Heart right ventricle (tissue), 16 donors: Measurements from ENCODE around the gene AFF2. TPM values are rescaled to one million over a fixed set of nuclear protein-coding genes. Genes with fewer than 3 reads are reported as not detected.

Source experiments
- ATAC-seq, 8 donors: fragments of 200-7000 bp; cut with Tn5 transposase; one replicate each; pipeline ENCODE4 v1.9.1; 2020; ENCODE audit warnings: mild to moderate bottlenecking in 8 of 8, moderate library complexity in 8 of 8, moderate number of reproducible peaks in 1 of 8
- DNase-seq, 2 donors: peaks; one replicate each; pipeline ENCODE4 v3.0.0-alpha.2; 2020
- H3K27ac ChIP-seq, 10 donors: fragments of 200-600 bp; sonication (generic) in 2 of 10; one replicate each; pipeline versions ENCODE4 v1.5.0 to v1.8.0; 2020 to 2022; ENCODE audit warnings: mild to moderate bottlenecking in 3 of 10
- H3K27me3 ChIP-seq, 7 donors: fragments of 200-600 bp; one replicate each; pipeline ENCODE4 v1.8.0; 2021 to 2022; ENCODE audit warnings: mild to moderate bottlenecking in 2 of 7
- H3K36me3 ChIP-seq, 9 donors: fragments of 200-600 bp; sonication (generic) in 1 of 9; one replicate each; pipeline versions ENCODE4 v1.5.0 to v1.8.0; 2020 to 2022; ENCODE audit warnings: mild to moderate bottlenecking in 2 of 9
- H3K4me1 ChIP-seq, 9 donors: fragments of 200-600 bp; sonication (generic) in 1 of 9; one replicate each; pipeline versions ENCODE4 v1.5.0 to v1.8.0; 2020 to 2022; ENCODE audit warnings: mild to moderate bottlenecking in 4 of 9
- H3K4me3 ChIP-seq, 10 donors: fragments of 200-600 bp; sonication (generic) in 2 of 10; one replicate each; pipeline versions ENCODE4 v1.5.0 to v1.8.0; 2020 to 2022; ENCODE audit warnings: mild to moderate bottlenecking in 7 of 10, moderate library complexity in 2 of 10
- H3K9me3 ChIP-seq, 11 donors: fragments of 200-600 bp in 10 of 11; sonication (generic) in 2 of 11; one replicate each; pipeline versions ENCODE4 v1.5.0 to v1.8.0; 2013 to 2022; ENCODE audit warnings: mild to moderate bottlenecking in 2 of 11, control low read depth in 1 of 11, moderate library complexity in 1 of 11
- WGBS, 2 donors: extraction: QIAGEN DNeasy Blood & Tissue Kit; methylation state at CpG; one replicate each; pipeline ENCODE4 v1.1.7; 2013; ENCODE audit warnings: inconsistent platforms in 1 of 2; 5-methylcytosine and 5-hydroxymethylcytosine counted together
- intact Hi-C, 10 donors: fragments of 100-400 bp; cut with DNase I; formaldehyde crosslinking; loops; one replicate each; pipeline versions ENCODE4 v1.11.1 to v1.14.2; 2022
- polyA plus RNA-seq, 2 donors: library from polyadenylated mRNA; stranded (reverse); fragments of 200-250 nt; gene quantifications; one replicate each; pipeline ENCODE4 v1.2.3, GENCODE V29; 2013
- total RNA-seq, 10 donors: library from RNA; stranded (reverse); fragmentation: NEBNext Ultra II Directional in 3 of 10; extraction: Animal tissue kit (Norgen Biotek cat#: 25700) in 3 of 10; gene quantifications; one replicate each; pipeline versions ENCODE4 v1.2.1 to v1.2.4, GENCODE V29; 2021 to 2023
- TF ChIP-seq, protein P1 (sequence below), 9 donors: fragments of 200-600 bp; sonication (generic) in 2 of 9; IDR thresholded peaks; one replicate each; pipeline versions ENCODE4 v1.5.0 to v1.8.0; 2021 to 2022; ENCODE audit warnings: antibody characterized with exemption in 9 of 9, mild to moderate bottlenecking in 5 of 9, moderate library complexity in 1 of 9
- donor health status: Arrhythmogenic right ventricular cardiomyopathy.
- donor health status: ischemic (EF 13 %, LVEDD 7.1; RV severe dilation, severe dysfunction).
- donor health status: healthy with polysubstance abuse.
- donor health status: DM: no; HTN: yes; CAD: no.
- donor health status: DM: no; HTN: no; CAD: no.
- donor health status: ischemic (EF 25% LVEDD 6.9; RV normal size, moderate dysfunction).
- donor health status: ischemic (EF 25% LVEDD 5.7; RV mildly dilated, moderate dysfunction).
- donor health status: healthy.
- donor health status: DM: yes; HTN: yes; CAD: no.
- donor health status: Ischemic cardiomyopathy.
- donor health status: ischemic (EF 35%, LVEDD 5.7; RV mildly dilated, moderate dysfunction).
- donor health status: nonischemic (EF 11% LVEDD 7.7; RV severe dilation, severe dysfunction).
- donor health status: DM: yes; HTN: yes; CAD: no.
- donor health status: PGD.
- donor health status: ischemic (EF 29% LVEDD 5.4; RV normal size, mild dysfunction).
- donor health status: nonischemic (EF 23%, LVEDD 6.1; RV moderate dilation, normal function).

Gene AFF2
- total and polyA plus RNA-seq, 12 donors, result 0.01 to 0.59 (median 0.20) TPM; not detected in 2

DNA sequence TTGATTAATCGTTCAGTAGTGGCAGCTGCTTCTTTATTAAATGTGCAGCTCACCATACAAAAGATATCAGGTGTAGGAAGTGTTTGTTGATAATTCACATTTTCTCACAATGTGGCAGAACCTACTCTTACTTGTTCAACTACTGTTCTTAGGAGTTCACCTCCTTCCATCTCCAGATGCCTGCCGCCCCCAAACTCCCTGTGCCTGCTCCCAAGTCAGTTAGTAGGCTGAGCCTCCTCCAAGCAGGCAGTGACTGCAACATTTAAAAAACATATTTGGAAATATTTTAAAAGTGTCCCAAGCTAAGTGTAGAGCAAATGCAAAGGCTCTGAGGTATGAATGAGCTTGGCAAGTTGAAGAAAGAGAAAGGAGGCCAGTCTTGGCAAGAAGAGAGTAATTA is 100.2 kb downstream of the AFF2 start:
- DNase-seq, result no peak

DNA sequence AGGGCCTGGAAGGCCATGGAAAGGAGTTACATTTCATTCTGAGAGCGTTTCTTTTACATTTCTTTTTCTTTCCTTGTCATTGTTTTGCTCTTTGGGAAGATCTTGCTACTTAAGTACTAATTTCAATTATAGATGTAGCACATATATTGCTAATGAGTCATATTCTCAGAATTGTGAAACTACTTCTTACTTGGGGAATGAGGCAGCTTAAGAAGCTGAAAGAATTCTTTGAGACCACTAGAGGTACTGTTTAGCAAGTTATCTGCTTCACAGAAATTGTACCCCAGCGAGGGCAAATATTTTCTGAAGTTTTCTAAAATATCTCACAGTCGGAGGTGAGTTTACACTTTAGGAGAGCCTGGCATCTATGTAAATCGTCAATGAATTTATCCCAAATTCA is 100.6 kb downstream of the AFF2 start:
- 66 to 70% methylated on average over 4 of the region's 4 CpGs for WGBS, 2 donors
- intact Hi-C loops, result no loop called here
- DNase-seq, result no peak

More for the DNA sequence above, 100.2 kb downstream of the AFF2 start:
- no peaks in the 10 kb centered on the region for H3K27me3 ChIP-seq
- no peaks in the 10 kb centered on the region for H3K9me3 ChIP-seq
- intact Hi-C loops, result no loop called here
- no peaks in the 10 kb centered on the region for H3K36me3 ChIP-seq
- no peak overlapping the region for H3K4me3 ChIP-seq
- WGBS, 2 donors, result 81 to 82% methylated on average over 2 of the region's 2 CpGs
- no peaks in the 10 kb centered on the region for H3K4me1 ChIP-seq
- no peak for ATAC-seq
- TF ChIP-seq, protein P1, sequence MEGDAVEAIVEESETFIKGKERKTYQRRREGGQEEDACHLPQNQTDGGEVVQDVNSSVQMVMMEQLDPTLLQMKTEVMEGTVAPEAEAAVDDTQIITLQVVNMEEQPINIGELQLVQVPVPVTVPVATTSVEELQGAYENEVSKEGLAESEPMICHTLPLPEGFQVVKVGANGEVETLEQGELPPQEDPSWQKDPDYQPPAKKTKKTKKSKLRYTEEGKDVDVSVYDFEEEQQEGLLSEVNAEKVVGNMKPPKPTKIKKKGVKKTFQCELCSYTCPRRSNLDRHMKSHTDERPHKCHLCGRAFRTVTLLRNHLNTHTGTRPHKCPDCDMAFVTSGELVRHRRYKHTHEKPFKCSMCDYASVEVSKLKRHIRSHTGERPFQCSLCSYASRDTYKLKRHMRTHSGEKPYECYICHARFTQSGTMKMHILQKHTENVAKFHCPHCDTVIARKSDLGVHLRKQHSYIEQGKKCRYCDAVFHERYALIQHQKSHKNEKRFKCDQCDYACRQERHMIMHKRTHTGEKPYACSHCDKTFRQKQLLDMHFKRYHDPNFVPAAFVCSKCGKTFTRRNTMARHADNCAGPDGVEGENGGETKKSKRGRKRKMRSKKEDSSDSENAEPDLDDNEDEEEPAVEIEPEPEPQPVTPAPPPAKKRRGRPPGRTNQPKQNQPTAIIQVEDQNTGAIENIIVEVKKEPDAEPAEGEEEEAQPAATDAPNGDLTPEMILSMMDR (IDR thresholded peaks at IDR 0.05), result no peak
- no peak overlapping the region for H3K27ac ChIP-seq

DNA sequence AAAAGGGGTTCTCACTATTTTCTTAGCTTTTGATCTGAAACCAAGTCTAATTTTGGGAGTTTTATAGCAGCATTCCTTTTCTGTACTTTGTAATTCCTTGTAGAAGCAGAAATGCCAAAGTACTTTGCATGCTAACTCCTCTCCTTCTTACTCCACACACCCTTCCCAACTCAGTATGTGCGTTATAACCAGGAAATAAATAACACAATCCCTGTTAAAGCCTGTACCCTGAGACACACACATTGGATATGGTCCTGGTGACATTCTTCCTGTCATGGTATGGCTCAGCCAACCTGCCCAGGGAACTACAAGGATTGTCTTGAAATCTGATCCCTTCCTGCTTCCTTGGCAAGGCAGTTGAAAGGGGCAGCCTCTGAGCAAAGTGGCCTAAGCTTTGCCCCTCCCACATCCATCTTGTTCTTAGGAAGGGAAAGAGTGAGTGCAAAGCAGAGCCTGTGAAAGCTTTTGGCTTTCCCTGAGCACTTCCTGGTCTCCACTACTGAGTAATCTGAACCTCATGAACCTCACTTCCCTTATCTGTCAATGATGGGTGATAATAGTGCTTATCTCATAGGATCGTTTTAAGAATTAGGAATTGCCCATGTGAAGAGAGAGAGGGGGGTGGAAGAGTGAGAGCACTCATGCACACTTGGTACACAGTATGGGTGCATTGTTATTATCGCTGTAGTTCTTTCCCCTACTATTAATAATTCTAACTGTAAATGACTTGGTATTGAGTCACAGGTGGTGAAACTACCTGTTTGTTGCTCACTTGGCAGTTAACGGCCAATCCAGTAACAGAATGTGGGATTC is 109.3 kb downstream of the AFF2 start:
- Histone ChIP-seq H3K9me3 (no peaks in the 10 kb centered on the region), H3K36me3 (no peaks in the 10 kb centered on the region), H3K4me1 (no peaks in the 10 kb centered on the region), H3K27ac (peak overlapping the region in 1 of 10 donors; percentile 14), H3K27me3 (no peaks in the 10 kb centered on the region), H3K4me3 (no peak overlapping the region)
- no peak for ATAC-seq
- DNase-seq, result no peak
- 62 to 66% methylated on average over 4 of the region's 4 CpGs for WGBS, 2 donors
- TF ChIP-seq, protein P1 (IDR thresholded peaks at IDR 0.05), result no peak
- intact Hi-C loops, result no loop called here

More for the DNA sequence above, 100.6 kb downstream of the AFF2 start:
- Histone ChIP-seq H3K27me3 (no peaks in the 10 kb centered on the region), H3K27ac (no peak overlapping the region), H3K9me3 (no peaks in the 10 kb centered on the region), H3K36me3 (no peaks in the 10 kb centered on the region), H3K4me1 (no peaks in the 10 kb centered on the region), H3K4me3 (no peak overlapping the region)
- no peak for ATAC-seq
- TF ChIP-seq, protein P1 (IDR thresholded peaks at IDR 0.05), result no peak

DNA sequence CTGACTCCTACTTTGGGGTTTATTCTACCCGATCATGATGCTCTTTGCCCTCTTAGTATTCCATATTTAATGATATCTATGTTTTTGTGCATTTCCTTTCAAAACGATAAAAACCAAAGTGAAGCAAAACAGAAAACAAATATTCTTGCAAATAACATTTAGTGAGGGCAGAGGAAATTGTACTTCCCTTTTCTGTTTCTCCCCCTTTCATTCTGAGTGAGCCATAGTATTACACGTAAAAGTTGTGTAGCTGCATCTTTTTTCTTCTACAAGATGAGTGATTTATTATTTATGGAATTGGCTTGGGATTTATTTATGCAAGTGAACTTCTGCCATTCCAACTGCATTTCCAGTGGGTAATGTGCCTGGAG is 109.9 kb downstream of the AFF2 start:
- intact Hi-C loops, result no loop called here
- TF ChIP-seq, protein P1 (IDR thresholded peaks at IDR 0.05), result no peak
- no peak for ATAC-seq
- H3K27ac ChIP-seq, result peak overlapping the region in 1 of 10 donors; percentile 14
- WGBS, 2 donors, result 73 to 79% methylated on average over 3 of the region's 3 CpGs
- no peak for DNase-seq
- no peaks in the 10 kb centered on the region for H3K9me3 ChIP-seq
- no peaks in the 10 kb centered on the region for H3K36me3 ChIP-seq
- no peak overlapping the region for H3K4me3 ChIP-seq
- H3K27me3 ChIP-seq, result no peaks in the 10 kb centered on the region
- H3K4me1 ChIP-seq, result no peaks in the 10 kb centered on the region
